AML-193 (cell line): Measurements from ENCODE around the gene MRPL24.

Source experiments
- DNase-seq, 2 experiments: peaks; one replicate each; lab custom pipeline; 2025; lab: John Stamatoyannopoulos, UW

MRPL24 gene

GRCh38 chr1:156743367-156744302 lies 2.7 kb upstream of the MRPL24 start:
- DNase-seq = no peak

- no peak for DNase-seq
Measured at GRCh38 chr1:156742801-156743200, 1.9 kb upstream of the MRPL24 start.

GRCh38 chr1:156742017-156742416 lies 1.1 kb upstream of the MRPL24 start:
- DNase-seq = no peak

- no peak for DNase-seq
Measured at GRCh38 chr1:156741481-156741983, 644 bp upstream of the MRPL24 start.

- peak in 1 of 2 experiments; percentile 12 for DNase-seq
Measured at GRCh38 chr1:156740237-156740740, 599 bp downstream of the MRPL24 start.

- no peak for DNase-seq
Measured at GRCh38 chr1:156738916-156739315, 2.0 kb downstream of the MRPL24 start.

- no peak for DNase-seq
Measured at GRCh38 chr1:156738407-156738806, 2.5 kb downstream of the MRPL24 start.

GRCh38 chr1:156733989-156734584 lies 6.8 kb downstream of the MRPL24 start:
- no peak for DNase-seq

- DNase-seq = peak; percentile 92 to 93
Measured at GRCh38 chr1:156728599-156729462, 12.1 kb downstream of the MRPL24 start, which contains the start of gene ISG20L2. Gene ISG20L2 (minus strand): TSS chr1:156728766. CDS start chr1:156727652, 1,114 bp downstream.

GRCh38 chr1:156727926-156728598 lies 12.8 kb downstream of the MRPL24 start, which contains the start of gene METTL25B:
Gene METTL25B (plus strand): TSS chr1:156728469. CDS start chr1:156729105, 636 bp downstream.
- peak; percentile 67 to 71 for DNase-seq

- DNase-seq = no peak
Measured at GRCh38 chr1:156727492-156727891, 13.4 kb downstream of the MRPL24 start.

- peak; percentile 81 for DNase-seq
Measured at GRCh38 chr1:156726549-156727226, 14.2 kb downstream of the MRPL24 start.

GRCh38 chr1:156725683-156726280 lies 15.1 kb downstream of the MRPL24 start:
- peak; percentile 92 to 93 for DNase-seq

GRCh38 chr1:156721535-156721934 lies 19.4 kb downstream of the MRPL24 start:
- no peak for DNase-seq

GRCh38 chr1:156721131-156721530 lies 19.8 kb downstream of the MRPL24 start:
- no peak for DNase-seq

GRCh38 chr1:156717351-156717750 lies 23.5 kb downstream of the MRPL24 start:
- DNase-seq = no peak

GRCh38 chr1:156714830-156715229 lies 26.1 kb downstream of the MRPL24 start:
- DNase-seq = no peak

GRCh38 chr1:156712626-156713025 lies 28.3 kb downstream of the MRPL24 start:
- DNase-seq = no peak

- DNase-seq = no peak
Measured at GRCh38 chr1:156711011-156711817, 29.7 kb downstream of the MRPL24 start.
